ENCODE results near the gene STRIT1.

STRIT1 gene

GRCh38 chr3:155293516-155293915, at the start of gene STRIT1:
STRIT1 (minus strand) TSS chr3:155293683.
- DNase-seq = no peak

GRCh38 chr3:155342344-155342743, 48.9 kb upstream of the STRIT1 start:
- no peak for DNase-seq

GRCh38 chr3:155339052-155339451, 45.6 kb upstream of the STRIT1 start:
- DNase-seq = no peak

GRCh38 chr3:155335724-155336354, 42.4 kb upstream of the STRIT1 start:
- no peak for DNase-seq

GRCh38 chr3:155334914-155335723, 41.6 kb upstream of the STRIT1 start:
- no peak for DNase-seq

- no peak for DNase-seq
Observed at GRCh38 chr3:155334215-155334913, 40.9 kb upstream of the STRIT1 start.

GRCh38 chr3:155332716-155333115, 39.2 kb upstream of the STRIT1 start:
- DNase-seq = no peak

GRCh38 chr3:155331078-155331477, 37.6 kb upstream of the STRIT1 start:
- DNase-seq = no peak

GRCh38 chr3:155330370-155330769, 36.9 kb upstream of the STRIT1 start:
- DNase-seq = no peak

- no peak for DNase-seq
Observed at GRCh38 chr3:155329513-155330048, 36.1 kb upstream of the STRIT1 start.

- no peak for DNase-seq
Observed at GRCh38 chr3:155327871-155328270, 34.4 kb upstream of the STRIT1 start.

- no peak for DNase-seq
Observed at GRCh38 chr3:155327430-155327829, 33.9 kb upstream of the STRIT1 start.

GRCh38 chr3:155326901-155327300, 33.4 kb upstream of the STRIT1 start:
- DNase-seq = no peak

GRCh38 chr3:155326244-155326643, 32.8 kb upstream of the STRIT1 start:
- DNase-seq = no peak

GRCh38 chr3:155325263-155325835, 31.9 kb upstream of the STRIT1 start:
- no peak for DNase-seq

- DNase-seq = peak in 1 of 2 donors; percentile 3
Observed at GRCh38 chr3:155323063-155323666, 29.7 kb upstream of the STRIT1 start.

GRCh38 chr3:155321418-155321817, 27.9 kb upstream of the STRIT1 start:
- no peak for DNase-seq

GRCh38 chr3:155320934-155321333, 27.5 kb upstream of the STRIT1 start:
- no peak for DNase-seq

GRCh38 chr3:155318740-155319139, 25.3 kb upstream of the STRIT1 start:
- DNase-seq = no peak

- no peak for DNase-seq
Observed at GRCh38 chr3:155317211-155317610, 23.7 kb upstream of the STRIT1 start.

GRCh38 chr3:155316426-155316825, 22.9 kb upstream of the STRIT1 start:
- no peak for DNase-seq

GRCh38 chr3:155313916-155314315, 20.4 kb upstream of the STRIT1 start:
- no peak for DNase-seq

- DNase-seq = no peak
Observed at GRCh38 chr3:155313300-155313699, 19.8 kb upstream of the STRIT1 start.
